SHP77 treated with DMSO at 0.1 percent for 48 hours (cell line): ENCODE data around the gene SORD.
"Not testable (repeated sequence)": the region's sequence is repeated elsewhere in the genome, so short reads cannot be mapped to it uniquely, and the experiment has no call there.

ENCODE experiments used
- DNase-seq: peaks from one replicate; lab custom pipeline; 2025; lab: John Stamatoyannopoulos, UW

Gene SORD

GRCh38 chr15:45062301-45062700 lies 39.3 kb downstream of the SORD start:
- not testable (repeated sequence) for DNase-seq

GRCh38 chr15:45064386-45064785 lies 41.4 kb downstream of the SORD start:
- no peak for DNase-seq

- DNase-seq = not testable (repeated sequence)
These were observed 47.0 kb downstream of the SORD start for GRCh38 chr15:45069942-45070360.

- DNase-seq = not testable (repeated sequence)
These were observed 50.6 kb downstream of the SORD start for GRCh38 chr15:45073602-45074001.

GRCh38 chr15:45075440-45076320 lies 52.7 kb downstream of the SORD start:
- not testable (repeated sequence) for DNase-seq

- not testable (repeated sequence) for DNase-seq
These were observed 54.4 kb downstream of the SORD start for GRCh38 chr15:45077391-45077790.

GRCh38 chr15:45079201-45079600 lies 56.2 kb downstream of the SORD start:
- not testable (repeated sequence) for DNase-seq

GRCh38 chr15:45079628-45080246 lies 56.7 kb downstream of the SORD start:
- not testable (repeated sequence) for DNase-seq

- not testable (repeated sequence) for DNase-seq
These were observed 57.6 kb downstream of the SORD start for GRCh38 chr15:45080593-45080992.

GRCh38 chr15:45082412-45082811 lies 59.4 kb downstream of the SORD start:
- DNase-seq = not testable (repeated sequence)

GRCh38 chr15:45083223-45083622 lies 60.2 kb downstream of the SORD start:
- DNase-seq = no peak

- DNase-seq = no peak
These were observed 61.2 kb downstream of the SORD start for GRCh38 chr15:45084163-45084562.

- DNase-seq = no peak
These were observed 64.5 kb downstream of the SORD start for GRCh38 chr15:45087513-45087912.

GRCh38 chr15:45088801-45089711 lies 66.1 kb downstream of the SORD start:
- DNase-seq = no peak

GRCh38 chr15:45089712-45090373 lies 66.8 kb downstream of the SORD start:
- DNase-seq = no peak

GRCh38 chr15:45091161-45091560 lies 68.2 kb downstream of the SORD start:
- DNase-seq = no peak

GRCh38 chr15:45091576-45091975 lies 68.6 kb downstream of the SORD start:
- DNase-seq = no peak

GRCh38 chr15:45093013-45093412 lies 70.0 kb downstream of the SORD start:
- DNase-seq = no peak

- DNase-seq = no peak
These were observed 70.8 kb downstream of the SORD start for GRCh38 chr15:45093622-45094357.

- DNase-seq = no peak
These were observed 71.3 kb downstream of the SORD start for GRCh38 chr15:45094358-45094730.

- no peak for DNase-seq
These were observed 72.7 kb downstream of the SORD start for GRCh38 chr15:45095661-45096060.
